IPS-NIHi11 (cell line): ENCODE results near the gene MEI1.
"Not testable (repeated sequence)": the region's sequence is repeated elsewhere in the genome, so short reads cannot be mapped to it uniquely, and the experiment has no call there.

Source experiments
- DNase-seq: peaks from one replicate; pipeline ENCODE4 v3.0.0; 2012; ENCODE audit warnings: mixed read lengths, low spot score

Gene MEI1

GRCh38 chr22:41683052-41683451 is 16.3 kb upstream of the MEI1 start:
- no peak for DNase-seq

- DNase-seq = no peak
Observed at GRCh38 chr22:41683616-41684015, 15.7 kb upstream of the MEI1 start.

GRCh38 chr22:41684194-41684593 is 15.1 kb upstream of the MEI1 start:
- no peak for DNase-seq

GRCh38 chr22:41686890-41687289 is 12.4 kb upstream of the MEI1 start:
- not testable (repeated sequence) for DNase-seq

- DNase-seq = peak; percentile 36
Observed at GRCh38 chr22:41687901-41688364, 11.4 kb upstream of the MEI1 start.

- DNase-seq = peak; percentile 92
Observed at GRCh38 chr22:41688365-41689211, 10.7 kb upstream of the MEI1 start, which contains the start of gene SNU13. Gene SNU13, minus strand, starts transcription at chr22:41688867. Its CDS starts 71 bp downstream, at chr22:41688796.

GRCh38 chr22:41690476-41690875 is 8.8 kb upstream of the MEI1 start:
- no peak for DNase-seq

- DNase-seq = no peak
Observed at GRCh38 chr22:41695211-41695610, 4.1 kb upstream of the MEI1 start.

- DNase-seq = no peak
Observed at GRCh38 chr22:41696703-41697102, 2.6 kb upstream of the MEI1 start.

GRCh38 chr22:41697126-41697775 is 2.1 kb upstream of the MEI1 start:
- DNase-seq = peak; percentile 95

- no peak for DNase-seq
Observed at GRCh38 chr22:41700108-41700364, 733 bp downstream of the MEI1 start.

- DNase-seq = no peak
Observed at GRCh38 chr22:41702763-41703162, 3.5 kb downstream of the MEI1 start.

- no peak for DNase-seq
Observed at GRCh38 chr22:41709341-41709740, 10.0 kb downstream of the MEI1 start.

GRCh38 chr22:41713004-41713403 is 13.7 kb downstream of the MEI1 start:
- DNase-seq = no peak

GRCh38 chr22:41722496-41722895 is 23.2 kb downstream of the MEI1 start:
- DNase-seq = no peak

- no peak for DNase-seq
Observed at GRCh38 chr22:41725510-41726110, 26.3 kb downstream of the MEI1 start.

GRCh38 chr22:41731609-41732008 is 32.3 kb downstream of the MEI1 start:
- no peak for DNase-seq

- DNase-seq = no peak
Observed at GRCh38 chr22:41732096-41732772, 32.9 kb downstream of the MEI1 start.

GRCh38 chr22:41733241-41733640 is 33.9 kb downstream of the MEI1 start:
- DNase-seq = not testable (repeated sequence)

- DNase-seq = no peak
Observed at GRCh38 chr22:41739576-41739975, 40.3 kb downstream of the MEI1 start.

GRCh38 chr22:41742918-41743317 is 43.6 kb downstream of the MEI1 start:
- peak; percentile 51 for DNase-seq

- DNase-seq = no peak
Observed at GRCh38 chr22:41745968-41746367, 46.7 kb downstream of the MEI1 start.
